Osteoblast (primary cell): ENCODE measurements around the gene FBXO45. TPM values are rescaled to one million over a fixed set of nuclear protein-coding genes. Genes with fewer than 3 reads are reported as not detected.
"Not testable (repeated sequence)": the region's sequence is repeated elsewhere in the genome, so short reads cannot be mapped to it uniquely, and the experiment has no call there.

Experiments
- DNase-seq: peaks from one replicate; pipeline ENCODE4 v3.0.0; 2011; ENCODE audit warnings: low spot score, mixed read lengths; ENCODE audit not compliant: insufficient read length; ENCODE audit errors: missing footprints
- H2AFZ ChIP-seq: 2 replicates; pipeline ENCODE4 v1.6.0; 2011; ENCODE audit warnings: mild to moderate bottlenecking, low read length
- H3K27ac ChIP-seq: 2 replicates; pipeline ENCODE4 v1.5.1; 2011; ENCODE audit warnings: mild to moderate bottlenecking, low read depth, low read length, moderate library complexity
- H3K27me3 ChIP-seq: 2 replicates; pipeline ENCODE4 v1.6.0; 2012; ENCODE audit warnings: mild to moderate bottlenecking, control low read depth, inconsistent platforms, low read length, moderate library complexity; ENCODE audit not compliant: insufficient read depth
- H3K36me3 ChIP-seq: 2 replicates; pipeline ENCODE4 v1.5.1; 2011; ENCODE audit warnings: mild to moderate bottlenecking, low read length, control low read depth, moderate library complexity; ENCODE audit not compliant: insufficient read depth
- H3K4me1 ChIP-seq: 2 replicates; pipeline ENCODE4 v1.5.1; 2011; ENCODE audit warnings: mild to moderate bottlenecking, low read length, control low read depth, moderate library complexity; ENCODE audit not compliant: insufficient read depth
- H3K4me2 ChIP-seq: 2 replicates; pipeline ENCODE4 v1.6.0; 2011; ENCODE audit warnings: mild to moderate bottlenecking, low read length; ENCODE audit not compliant: insufficient read depth
- H3K4me3 ChIP-seq: fragments of 200-600 bp; sonication (generic); 3 replicates; pipeline ENCODE4 v1.5.1; 2012; ENCODE audit warnings: mild to moderate bottlenecking, low read length, inconsistent platforms; ENCODE audit not compliant: insufficient read depth
- H3K79me2 ChIP-seq: 2 replicates; pipeline ENCODE4 v1.6.0; 2012; ENCODE audit warnings: mild to moderate bottlenecking, low read length, control low read depth, inconsistent platforms; ENCODE audit not compliant: insufficient read depth
- H3K9me3 ChIP-seq: 2 replicates; pipeline ENCODE4 v1.5.1; 2011; ENCODE audit warnings: low read depth, low read length, control low read depth
- H4K20me1 ChIP-seq: 2 replicates; pipeline ENCODE4 v1.6.0; 2012; ENCODE audit warnings: mild to moderate bottlenecking, low read length, control low read depth; ENCODE audit not compliant: insufficient read depth
- small RNA-seq: library from RNA; depleted of rRNA; stranded (forward); fragments of <200 nt; gene quantifications from one replicate; pipeline ENCODE3, GENCODE V24; 2012
- total RNA-seq: library from RNA; depleted of rRNA; stranded (reverse); fragments of >200 nt; gene quantifications from 2 replicates; pipeline ENCODE4 v1.2.3, GENCODE V29; 2012
- TF ChIP-seq, protein P1 (sequence below): IDR thresholded peaks from 2 replicates; pipeline ENCODE4 v1.5.1; 2011; ENCODE audit warnings: mild to moderate bottlenecking, low read depth, low read length, moderate library complexity; ENCODE audit errors: extremely low read depth

Gene FBXO45
- total RNA-seq, 1 donor = 8.0 TPM

DNA sequence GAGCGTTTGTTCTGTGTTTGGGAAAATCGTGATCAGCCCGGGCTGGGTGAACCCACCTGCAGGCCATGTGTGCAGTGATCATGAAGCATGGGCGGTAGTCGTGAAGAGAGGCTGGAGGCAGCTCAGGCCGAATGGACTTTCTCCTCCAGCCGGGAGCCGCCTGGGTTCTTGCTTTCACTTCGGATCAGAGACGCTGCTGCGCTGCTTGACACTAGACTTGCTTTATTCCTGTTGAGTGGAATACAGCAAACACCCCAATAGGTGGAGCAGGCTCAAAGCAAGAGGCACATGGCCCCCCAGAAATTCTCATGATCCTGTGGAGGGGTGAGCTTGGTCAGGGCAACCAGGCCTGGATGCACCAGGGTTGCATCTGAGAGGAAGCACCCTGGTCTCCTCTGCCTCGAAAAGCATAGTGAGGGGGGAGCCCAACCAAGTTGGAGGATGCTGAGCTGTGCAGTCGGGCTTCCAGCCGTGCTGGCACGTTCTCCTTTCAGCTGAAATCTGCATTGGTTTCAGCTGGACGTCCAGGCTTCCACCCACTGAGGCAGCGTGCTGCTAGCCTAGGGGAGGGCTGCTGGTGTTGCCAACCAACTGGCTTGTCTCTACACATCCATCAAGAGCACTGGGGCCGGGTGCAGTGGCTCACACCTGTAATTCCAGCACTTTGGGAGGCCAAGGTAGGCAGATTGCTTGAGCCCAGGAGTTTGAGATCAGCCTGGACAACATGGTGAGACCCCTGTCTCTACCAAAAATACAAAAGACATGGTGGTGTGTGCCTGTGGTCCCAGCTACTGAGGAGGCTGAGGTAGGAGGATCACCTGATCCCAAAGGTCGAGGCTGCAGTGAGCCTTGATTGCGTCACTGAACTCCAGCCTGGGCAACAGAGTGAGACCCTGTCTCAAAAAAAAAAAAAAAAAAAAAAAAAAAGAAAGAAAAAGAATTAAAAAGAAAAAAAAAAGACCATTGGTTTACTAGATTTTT, 68.2 kb downstream of the FBXO45 start:
- no peak overlapping the region for H2AFZ ChIP-seq
- no peak for DNase-seq
- no peaks in the 10 kb centered on the region for H3K36me3 ChIP-seq
- H3K9me3 ChIP-seq = no peaks in the 10 kb centered on the region
- H3K79me2 ChIP-seq = peaks cover 6% of the 10 kb centered on the region
- TF ChIP-seq, protein P1, sequence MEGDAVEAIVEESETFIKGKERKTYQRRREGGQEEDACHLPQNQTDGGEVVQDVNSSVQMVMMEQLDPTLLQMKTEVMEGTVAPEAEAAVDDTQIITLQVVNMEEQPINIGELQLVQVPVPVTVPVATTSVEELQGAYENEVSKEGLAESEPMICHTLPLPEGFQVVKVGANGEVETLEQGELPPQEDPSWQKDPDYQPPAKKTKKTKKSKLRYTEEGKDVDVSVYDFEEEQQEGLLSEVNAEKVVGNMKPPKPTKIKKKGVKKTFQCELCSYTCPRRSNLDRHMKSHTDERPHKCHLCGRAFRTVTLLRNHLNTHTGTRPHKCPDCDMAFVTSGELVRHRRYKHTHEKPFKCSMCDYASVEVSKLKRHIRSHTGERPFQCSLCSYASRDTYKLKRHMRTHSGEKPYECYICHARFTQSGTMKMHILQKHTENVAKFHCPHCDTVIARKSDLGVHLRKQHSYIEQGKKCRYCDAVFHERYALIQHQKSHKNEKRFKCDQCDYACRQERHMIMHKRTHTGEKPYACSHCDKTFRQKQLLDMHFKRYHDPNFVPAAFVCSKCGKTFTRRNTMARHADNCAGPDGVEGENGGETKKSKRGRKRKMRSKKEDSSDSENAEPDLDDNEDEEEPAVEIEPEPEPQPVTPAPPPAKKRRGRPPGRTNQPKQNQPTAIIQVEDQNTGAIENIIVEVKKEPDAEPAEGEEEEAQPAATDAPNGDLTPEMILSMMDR = no peak
- no peak overlapping the region for H3K27ac ChIP-seq
- H3K4me2 ChIP-seq = no peak overlapping the region
- peaks cover 21% of the 10 kb centered on the region for H3K27me3 ChIP-seq
- H4K20me1 ChIP-seq = no peaks in the 10 kb centered on the region
- H3K4me1 ChIP-seq = peaks cover 8% of the 10 kb centered on the region
- no peak overlapping the region for H3K4me3 ChIP-seq

DNA sequence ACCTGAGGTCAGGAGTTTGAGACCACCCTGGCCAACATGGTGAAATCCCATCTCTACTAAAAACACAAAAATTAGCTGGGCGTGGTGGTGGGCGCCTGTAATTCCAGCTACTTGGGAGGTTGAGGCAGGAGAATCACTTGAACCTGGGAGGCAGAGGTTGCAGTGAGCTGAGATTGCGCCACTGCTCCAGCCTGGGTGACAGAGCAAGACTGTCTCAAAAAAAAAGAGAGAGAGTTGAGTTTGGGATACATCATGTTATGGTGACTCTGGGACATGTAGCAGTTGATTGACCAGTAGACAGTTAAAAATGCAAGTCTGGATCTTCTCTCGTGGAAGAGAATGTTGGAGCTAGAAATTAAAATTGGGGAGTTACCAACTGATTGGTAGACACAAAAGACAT, 69.5 kb downstream of the FBXO45 start:
- H3K36me3 ChIP-seq, DNase-seq, H3K4me1 ChIP-seq, H4K20me1 ChIP-seq, H2AFZ ChIP-seq, H3K9me3 ChIP-seq, H3K4me2 ChIP-seq, H3K4me3 ChIP-seq, H3K27ac ChIP-seq, H3K79me2 ChIP-seq: not testable (repeated sequence)
- H3K27me3 ChIP-seq = peaks cover 21% of the 10 kb centered on the region

Small RNA genes within 50 kb of the gene (small RNA-seq; reads per million reads assigned to genes)
- gene RPS29P3 = not detected

Other genes with a start within 250 kb of the FBXO45 start
- 0.36 and 0.59 TPM in 2 replicates for gene TM4SF19, start 230.3 kb upstream of the FBXO45 start, total RNA-seq
- gene UBXN7, start 136.2 kb upstream of the FBXO45 start, total RNA-seq = 21.0 and 21.2 TPM in 2 replicates
- gene RNF168, start 64.9 kb upstream of the FBXO45 start, total RNA-seq = 21.7 and 24.8 TPM in 2 replicates
- not detected in 2 replicates for gene SMCO1, start 53.3 kb upstream of the FBXO45 start, total RNA-seq
- gene WDR53, start 106 bp upstream of the FBXO45 start, total RNA-seq = 6.8 and 7.2 TPM in 2 replicates
- gene NRROS, start 71.0 kb downstream of the FBXO45 start, total RNA-seq = 0.72 and 1.2 TPM in 2 replicates
- gene CEP19, start 143.6 kb downstream of the FBXO45 start, total RNA-seq = 3.6 and 3.8 TPM in 2 replicates
- gene PIGX, start 143.7 kb downstream of the FBXO45 start, total RNA-seq = 19.2 and 26.8 TPM in 2 replicates
- 36.6 and 37.4 TPM in 2 replicates for gene PAK2, start 171.2 kb downstream of the FBXO45 start, total RNA-seq